ENCODE data around the gene DNAH6.

DNAH6 gene

DNA sequence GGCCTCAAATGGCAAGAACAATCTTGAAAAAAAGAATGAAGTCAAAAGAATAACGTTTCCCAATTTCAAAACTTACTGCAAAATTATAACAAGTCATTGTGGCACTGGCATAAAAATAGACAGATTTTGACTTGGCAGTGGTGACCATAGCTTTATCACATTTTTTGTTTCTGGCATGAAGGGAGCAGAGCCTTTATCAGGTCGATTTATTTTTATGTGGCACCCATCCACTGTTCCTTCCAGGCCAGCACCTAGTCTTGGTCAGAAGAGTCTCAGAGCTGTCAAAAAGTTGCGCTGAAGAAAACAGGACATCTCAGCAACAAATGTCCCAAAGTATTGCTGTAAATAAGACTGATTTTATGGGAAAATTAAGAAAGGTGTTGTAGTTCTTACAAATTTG is 272.2 kb downstream of the DNAH6 start:
- in situ Hi-C loops (cut with MboI; ENCODE audit: low sequenced_read_pairs), result no loop called here

DNA sequence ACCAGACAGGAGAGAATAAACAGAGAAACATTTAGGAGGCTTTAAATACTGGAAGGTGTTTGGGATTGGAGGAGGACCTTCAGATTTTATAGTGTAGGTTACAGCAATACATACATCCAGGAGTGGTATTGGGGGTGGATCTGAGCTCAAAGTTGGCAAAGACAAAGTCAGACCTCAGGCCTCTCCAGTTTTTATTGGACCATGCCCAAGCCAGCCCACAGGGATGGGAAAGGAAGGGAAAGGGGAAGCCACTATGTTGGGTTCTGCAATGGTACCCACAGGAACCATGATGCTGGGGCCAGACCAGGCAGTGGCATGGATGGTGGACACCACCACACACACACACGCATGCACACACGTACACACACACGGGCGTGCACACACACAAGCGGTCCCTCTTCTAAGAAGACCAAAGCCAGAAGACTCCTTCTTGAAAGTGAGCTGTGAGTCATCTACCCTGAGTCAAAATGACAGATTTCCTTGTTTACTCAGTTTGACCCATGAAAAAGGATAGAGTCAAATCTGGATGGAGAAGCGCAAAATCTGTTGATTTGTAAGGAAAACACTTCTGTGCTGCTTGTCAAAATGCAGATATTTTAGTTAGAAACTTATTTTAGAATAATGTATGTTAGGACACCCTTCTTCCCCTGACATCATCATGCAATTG is 276.7 kb downstream of the DNAH6 start:
- in situ Hi-C loops (cut with MboI; ENCODE audit: low sequenced_read_pairs), result no loop called here

DNA sequence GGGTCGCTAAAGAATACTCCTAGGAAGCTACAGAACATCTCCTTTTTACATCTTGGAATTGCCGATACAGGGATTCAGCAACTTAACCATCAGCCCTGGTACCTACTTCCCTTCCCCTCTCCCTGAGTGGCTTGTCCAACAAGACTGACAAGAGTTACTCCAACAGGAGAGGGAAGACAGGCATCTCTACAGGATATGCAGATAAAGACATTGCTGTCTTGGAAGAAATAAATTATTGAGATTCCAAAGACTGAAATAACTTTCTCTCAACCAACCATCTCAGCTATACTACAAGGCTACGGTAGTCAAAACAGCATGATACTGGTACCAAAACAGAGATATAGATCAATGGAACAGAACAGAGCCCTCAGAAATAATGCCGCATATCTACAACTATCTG is 277.3 kb downstream of the DNAH6 start:
- in situ Hi-C loops (cut with MboI; ENCODE audit: low sequenced_read_pairs), result no loop called here

DNA sequence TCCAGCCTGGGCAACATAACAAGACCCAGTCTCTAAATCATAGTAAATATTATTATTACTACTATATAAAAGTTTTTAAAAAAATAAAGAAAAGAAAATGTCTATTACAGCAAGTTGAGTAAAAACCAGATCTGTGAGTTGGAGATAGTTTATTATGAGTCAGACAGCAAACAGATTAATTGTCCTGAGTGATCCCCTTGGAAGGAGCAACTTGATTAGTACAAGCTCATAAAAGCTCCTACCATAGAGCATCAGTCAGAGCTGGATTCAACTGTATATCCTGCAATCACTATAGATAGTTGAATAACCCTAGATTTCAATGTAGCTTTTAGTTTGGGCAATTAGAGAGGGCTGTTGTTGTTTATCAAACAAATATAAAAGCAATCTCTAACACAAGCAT is 280.5 kb downstream of the DNAH6 start:
- in situ Hi-C loops (cut with MboI; ENCODE audit: low sequenced_read_pairs), result no loop called here

DNA sequence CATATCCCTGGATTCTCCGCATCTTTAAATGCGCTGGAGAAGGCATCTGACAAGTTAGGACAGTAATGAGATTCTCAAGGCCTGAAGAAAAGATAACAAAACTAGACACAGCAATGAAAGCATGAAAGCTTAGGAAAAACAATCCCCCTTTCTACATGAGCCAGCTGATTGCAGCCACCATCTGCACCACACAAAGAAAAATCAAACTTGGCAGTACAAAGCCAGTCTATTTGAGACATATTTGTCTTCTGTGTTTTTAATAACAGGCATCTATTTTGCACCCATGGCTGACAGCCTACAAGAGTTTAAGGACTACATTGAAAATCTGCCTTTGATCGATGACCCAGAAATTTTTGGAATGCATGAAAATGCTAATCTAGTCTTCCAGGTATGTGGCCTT is 281.0 kb downstream of the DNAH6 start:
- in situ Hi-C loops (cut with MboI; ENCODE audit: low sequenced_read_pairs), result no loop called here

DNA sequence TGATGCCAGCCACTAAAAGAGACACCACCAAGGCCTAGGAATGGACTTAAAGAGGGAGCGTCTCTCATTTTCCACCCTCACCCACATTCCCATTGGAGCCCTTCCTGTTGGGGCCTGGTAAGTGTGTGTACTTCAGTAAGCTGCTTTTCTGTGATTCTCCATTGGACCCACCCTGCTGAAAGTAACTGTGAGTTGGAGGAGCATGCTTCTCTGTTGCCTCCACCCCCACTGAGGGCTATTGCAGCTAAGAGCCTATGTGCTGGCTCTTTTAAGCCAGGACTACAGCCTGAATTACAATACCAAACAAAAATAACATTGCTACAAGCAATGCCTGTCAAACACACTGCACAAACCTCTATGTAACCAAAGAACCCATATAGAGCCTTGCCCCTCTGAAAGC is 283.5 kb downstream of the DNAH6 start:
- in situ Hi-C loops (cut with MboI; ENCODE audit: low sequenced_read_pairs), result no loop called here

DNA sequence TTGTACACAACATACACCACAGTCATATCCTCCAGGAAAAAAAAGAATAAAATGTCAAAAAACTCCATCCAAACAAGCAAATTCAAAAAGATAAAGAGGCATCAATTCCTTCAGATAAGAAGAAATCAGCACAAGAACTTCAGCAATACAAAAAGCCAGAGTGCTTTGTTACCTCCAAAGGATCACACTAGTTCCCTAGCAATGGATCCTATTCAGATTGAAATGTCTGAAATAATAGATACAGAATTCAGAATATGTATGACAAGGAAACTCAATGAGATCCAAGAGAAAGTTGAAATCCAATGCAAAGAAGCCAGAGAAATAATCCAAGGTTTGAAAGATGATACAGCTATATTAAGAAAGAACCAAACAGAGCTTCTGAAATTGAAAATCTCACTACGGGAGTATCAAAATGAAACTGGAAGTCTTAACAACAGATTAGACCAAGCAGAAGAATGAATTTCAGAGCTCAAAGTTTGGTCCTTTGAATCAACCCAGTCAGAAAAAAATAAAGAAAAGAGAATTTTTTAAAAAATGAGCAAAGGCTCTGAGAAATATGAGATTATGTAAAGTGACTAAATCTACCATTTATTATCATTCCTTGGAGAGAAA is 284.0 kb downstream of the DNAH6 start:
- in situ Hi-C loops (cut with MboI; ENCODE audit: low sequenced_read_pairs), result no loop called here

DNA sequence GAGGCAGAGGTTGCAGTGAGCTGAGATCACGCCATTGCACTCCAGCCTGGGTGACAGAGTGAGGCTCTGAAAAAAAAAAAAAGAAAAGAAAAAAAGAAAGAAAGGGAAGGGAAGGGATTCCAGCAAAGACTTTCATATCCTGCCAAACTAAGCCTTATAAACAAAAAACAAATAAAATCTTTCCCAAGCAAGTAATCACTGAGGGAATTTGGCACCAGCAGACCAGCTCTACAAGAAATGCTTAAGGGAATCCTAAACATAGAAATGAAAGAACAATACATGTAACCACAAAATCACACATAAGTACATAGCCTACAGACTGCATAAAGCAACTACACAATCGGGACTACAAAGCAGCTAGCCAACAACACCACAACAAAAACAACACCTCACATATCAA is 285.5 kb downstream of the DNAH6 start:
- in situ Hi-C loops (cut with MboI; ENCODE audit: low sequenced_read_pairs), result no loop called here

DNA sequence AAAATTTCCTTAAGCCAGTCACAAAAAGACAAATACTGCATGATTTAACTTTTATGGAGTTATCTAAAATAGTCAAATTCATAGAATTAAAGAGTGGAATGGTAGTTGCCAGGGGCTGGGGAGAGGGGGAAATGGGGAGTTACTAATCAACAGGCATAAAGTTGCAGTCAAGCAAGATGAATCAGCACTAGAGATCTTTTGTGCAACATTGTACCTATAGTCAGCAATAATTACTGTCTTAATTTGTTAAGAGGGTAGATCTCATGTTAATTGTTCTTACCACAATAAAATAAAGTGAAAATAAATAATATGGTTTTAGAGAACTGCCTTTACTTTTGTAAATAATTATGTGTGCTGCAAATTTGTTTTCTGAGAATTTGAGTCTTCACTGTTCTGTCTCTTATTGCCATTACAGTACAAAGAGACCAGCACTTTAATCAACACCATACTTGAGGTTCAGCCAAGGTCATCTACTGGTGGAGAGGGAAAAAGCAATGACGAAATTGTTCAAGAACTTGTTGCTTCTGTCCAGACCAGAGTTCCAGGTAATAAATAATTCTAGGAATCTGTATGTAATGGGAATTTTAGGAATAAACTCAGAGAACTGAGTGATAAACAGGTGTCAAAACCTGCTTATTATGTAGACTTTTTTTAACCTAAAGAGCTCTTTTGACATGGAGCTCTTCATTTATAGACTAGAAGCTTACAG is 289.1 kb downstream of the DNAH6 start:
- in situ Hi-C loops (cut with MboI; ENCODE audit: low sequenced_read_pairs), result no loop called here

DNA sequence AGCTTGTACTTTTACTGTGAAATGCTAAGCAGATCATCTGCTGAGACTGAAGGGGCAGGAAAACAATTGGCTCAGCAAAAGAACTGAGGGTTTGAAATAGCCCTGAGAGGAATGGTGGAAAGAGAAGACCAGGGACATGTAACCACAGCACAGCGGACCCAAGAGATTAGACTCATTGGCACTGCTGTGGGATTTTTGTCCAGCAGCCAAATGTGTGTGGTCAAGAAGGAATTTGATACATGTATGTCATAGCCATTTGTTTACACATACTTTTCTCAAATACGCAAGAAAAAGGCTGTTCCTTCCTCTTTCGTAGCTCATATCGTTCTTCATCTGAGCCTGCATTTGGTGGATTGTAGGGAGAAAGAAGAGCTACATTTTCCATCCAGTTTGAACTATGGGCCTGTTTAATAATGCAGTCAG is 290.8 kb downstream of the DNAH6 start:
- in situ Hi-C loops (cut with MboI; ENCODE audit: low sequenced_read_pairs), result no loop called here

DNA sequence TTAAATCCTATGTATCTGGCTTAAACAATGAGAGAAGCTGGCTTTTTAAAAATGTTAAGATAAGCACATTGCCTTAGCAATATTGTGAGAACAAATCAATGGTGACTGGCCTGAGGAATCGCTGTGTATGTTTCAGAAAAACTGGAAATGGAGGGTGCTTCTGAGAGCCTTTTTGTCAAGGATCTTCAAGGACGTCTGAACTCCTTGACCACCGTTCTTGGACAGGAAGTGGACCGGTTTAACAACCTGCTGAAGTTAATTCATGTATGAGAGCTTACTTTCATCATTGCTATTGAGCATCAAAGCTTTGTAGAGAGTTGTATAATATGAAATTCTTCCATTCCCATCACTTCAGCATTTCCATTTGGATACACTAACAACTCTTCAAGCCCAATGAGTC is 292.0 kb downstream of the DNAH6 start:
- in situ Hi-C loops (cut with MboI; ENCODE audit: low sequenced_read_pairs), result no loop called here

DNA sequence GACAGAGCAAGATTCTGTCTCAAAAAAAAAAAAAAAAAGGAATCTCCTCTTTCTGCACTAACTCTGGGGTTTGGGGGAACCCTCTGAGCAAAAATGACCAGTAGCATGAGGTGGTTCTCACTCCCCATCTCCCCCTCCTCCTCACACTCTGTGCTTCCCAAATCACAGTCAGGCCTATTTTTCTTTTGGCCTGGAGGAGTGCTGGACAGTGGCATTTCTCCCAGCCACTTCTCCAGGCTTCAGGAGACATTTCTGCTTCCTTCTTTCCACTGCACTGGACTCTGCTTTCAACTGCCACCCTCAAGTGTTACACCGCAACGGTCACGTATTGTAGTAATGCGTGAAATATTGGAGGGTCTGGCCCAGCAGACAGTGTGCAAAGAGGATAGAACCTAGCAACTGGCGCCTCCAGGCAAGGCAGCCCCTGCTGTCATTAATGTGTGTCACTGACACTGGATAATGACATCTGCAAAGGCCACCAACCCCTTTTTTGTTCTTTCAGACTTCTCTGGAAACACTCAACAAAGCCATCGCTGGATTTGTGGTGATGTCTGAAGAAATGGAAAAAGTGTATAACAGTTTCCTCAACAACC is 295.6 kb downstream of the DNAH6 start:
- in situ Hi-C loops (cut with MboI; ENCODE audit: low sequenced_read_pairs), result no loop called here

DNA sequence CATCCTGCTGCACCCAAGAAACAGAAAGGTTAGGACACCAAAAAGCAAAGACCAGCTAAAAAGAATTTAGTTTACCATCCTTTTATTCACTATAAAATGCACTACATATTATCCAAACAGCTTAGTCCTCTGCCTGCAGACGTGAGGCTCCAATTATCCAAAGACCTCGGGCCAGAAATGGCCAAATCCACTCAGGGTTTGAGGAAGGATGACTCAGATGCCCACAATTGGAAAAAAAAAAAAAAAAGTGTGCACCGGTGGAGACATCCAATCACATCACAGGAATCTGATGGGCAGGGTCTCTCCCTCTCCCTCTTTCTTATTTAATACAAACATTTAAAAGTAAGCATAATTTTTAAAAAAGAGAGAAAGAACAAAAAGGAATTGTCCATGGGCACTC is 298.8 kb downstream of the DNAH6 start:
- in situ Hi-C loops (cut with MboI; ENCODE audit: low sequenced_read_pairs), result no loop called here

DNA sequence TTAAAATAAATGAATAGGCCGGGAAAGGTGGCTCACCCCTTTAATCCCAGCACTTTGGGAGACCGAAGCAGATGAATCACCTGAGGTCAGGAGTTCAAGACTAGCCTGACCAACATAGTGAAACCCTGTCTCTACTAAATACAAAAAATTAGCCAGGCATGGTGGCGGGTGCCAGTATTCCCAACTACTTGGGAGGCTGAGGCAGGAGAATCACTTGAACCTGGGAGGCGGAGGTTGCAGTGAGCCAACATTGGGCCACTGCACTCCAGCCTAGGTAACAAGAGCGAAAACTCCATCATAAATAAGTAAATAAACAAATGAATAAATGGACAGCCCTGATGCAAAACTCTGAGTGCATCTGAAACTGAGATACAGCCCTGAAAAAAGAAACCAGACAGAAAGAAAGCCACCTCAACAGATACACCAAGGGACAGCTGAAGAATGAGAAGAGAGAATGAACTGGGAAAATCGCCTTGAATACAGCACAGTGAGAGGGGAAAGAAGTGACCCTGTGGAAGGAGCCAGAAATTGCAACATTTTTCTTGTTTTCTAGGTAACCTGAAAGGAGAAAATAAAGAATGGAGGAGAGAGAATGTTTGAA is 300.2 kb downstream of the DNAH6 start:
- in situ Hi-C loops (cut with MboI; ENCODE audit: low sequenced_read_pairs), result no loop called here

DNA sequence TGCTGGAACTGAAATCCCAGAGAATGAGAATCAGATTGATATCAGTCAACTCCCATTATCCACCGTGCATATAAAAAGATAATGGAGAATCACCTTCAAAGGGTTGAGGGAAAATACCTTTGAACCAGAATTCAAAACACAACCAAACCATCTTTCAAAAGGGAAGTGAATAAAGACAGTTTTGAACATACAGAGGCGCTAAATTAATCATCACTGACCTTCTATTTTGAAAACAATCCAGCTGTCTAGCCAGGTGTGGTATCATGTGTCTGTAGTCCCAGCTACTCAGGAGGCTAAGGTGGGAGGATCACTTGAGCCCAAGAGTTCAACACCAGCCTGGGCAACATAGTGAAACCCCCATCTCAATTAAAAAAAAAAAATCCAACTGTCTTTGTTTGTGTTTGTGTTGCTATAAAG is 300.9 kb downstream of the DNAH6 start:
- in situ Hi-C loops (cut with MboI; ENCODE audit: low sequenced_read_pairs), result no loop called here

DNA sequence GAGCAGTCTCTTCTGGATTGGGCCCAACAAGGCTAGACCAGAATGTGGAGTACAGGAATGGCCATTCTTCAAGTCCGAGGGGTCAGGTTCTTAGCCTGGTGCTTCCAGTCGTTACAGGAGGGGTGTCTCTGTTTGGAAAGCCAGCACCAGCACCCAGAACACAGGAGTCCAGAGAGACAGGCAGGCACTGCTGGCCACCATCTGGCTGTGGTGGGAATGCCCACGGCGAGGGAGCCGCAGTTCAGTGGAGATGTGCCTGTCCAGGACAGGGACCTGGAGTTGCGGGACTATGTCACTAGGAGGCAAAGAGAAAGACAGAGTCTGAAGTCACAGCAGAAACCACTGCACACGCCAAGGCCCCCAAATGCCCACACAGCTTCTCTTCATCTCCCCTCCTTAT is 305.5 kb downstream of the DNAH6 start:
- in situ Hi-C loops (cut with MboI; ENCODE audit: low sequenced_read_pairs), result no loop called here

DNA sequence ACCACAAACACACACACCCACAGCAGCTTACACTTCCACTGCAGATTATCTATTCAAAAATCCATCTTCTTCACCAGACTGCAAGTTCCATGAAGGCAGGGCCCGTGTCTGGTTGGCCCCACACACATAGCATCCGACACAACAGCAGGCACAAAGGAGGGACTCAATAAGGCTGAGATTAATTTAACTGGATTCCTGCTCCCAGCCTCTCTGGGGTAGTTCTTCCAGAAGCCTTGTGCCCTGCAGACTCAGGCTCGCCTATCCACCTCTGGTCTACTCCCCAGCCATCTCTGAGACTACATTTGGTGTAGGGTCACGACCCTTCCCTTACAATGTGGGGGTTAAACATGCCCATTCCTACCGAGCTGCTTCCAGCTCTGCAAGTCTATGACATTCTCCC is 306.9 kb downstream of the DNAH6 start:
- in situ Hi-C loops (cut with MboI; ENCODE audit: low sequenced_read_pairs), result no loop called here

DNA sequence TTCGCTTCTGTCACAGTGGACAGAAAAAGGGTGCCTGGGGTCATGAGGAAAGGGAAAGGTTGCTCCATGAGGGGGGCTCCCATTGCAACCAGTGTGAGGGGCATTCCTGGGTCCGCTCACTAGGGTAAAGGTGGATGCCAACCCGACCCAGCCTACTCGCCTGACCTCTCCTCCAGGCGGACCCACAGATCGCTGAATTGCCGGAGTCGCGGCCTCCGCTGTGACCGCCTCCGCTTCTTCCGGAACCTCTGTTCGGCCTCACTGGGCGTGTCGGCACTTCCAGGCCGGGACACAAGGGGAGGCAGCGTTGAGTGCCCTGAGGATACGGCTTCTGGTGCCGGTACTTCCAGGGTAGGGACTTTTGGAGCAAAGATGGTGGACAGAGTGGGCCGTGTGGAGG is 307.5 kb downstream of the DNAH6 start:
- in situ Hi-C loops (cut with MboI; ENCODE audit: low sequenced_read_pairs), result no loop called here

DNA sequence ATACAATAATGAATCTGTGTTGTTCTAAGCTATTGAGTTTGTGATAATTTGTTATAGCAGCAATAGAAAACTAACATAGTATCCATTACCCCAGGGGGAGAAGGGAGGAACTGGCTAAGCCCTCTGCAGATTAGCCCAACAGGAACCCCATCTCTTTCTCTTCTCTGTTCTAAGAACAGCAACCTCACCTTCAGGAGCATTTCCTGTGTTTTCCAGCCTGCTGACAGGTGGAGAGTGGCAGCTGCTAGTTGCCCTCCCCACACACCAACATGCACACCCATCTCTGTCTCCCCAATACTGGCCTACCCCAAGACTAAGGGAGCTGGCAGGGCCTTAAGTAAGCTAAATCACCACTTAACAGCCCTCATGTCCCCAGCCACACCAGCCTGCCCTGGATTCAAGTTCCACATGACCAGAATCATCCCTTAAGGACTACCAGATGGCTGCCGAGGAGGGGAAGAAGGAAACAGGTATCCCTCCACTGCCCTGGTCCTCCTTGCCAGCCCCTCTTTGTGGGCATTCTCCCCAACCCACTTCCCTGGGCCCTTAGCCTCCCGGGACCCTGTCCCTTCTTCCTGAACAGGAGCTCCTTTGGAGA is 311.8 kb downstream of the DNAH6 start:
- in situ Hi-C loops (cut with MboI; ENCODE audit: low sequenced_read_pairs), result no loop called here

DNA sequence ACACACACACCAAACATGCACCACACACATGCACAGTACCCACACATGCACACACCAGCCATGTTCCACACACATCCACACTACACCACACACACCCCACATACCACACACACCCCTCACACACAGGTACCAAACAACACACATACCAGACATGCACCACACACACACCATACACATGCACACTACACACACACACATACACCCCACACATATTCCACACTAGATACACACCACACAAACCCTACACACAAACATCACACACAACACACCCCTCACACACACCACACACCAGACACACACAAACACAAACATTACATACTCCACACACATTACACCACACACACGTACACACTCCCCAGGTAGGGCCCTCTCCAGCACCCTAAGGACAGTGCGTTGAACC is 313.4 kb downstream of the DNAH6 start:
- in situ Hi-C loops (cut with MboI; ENCODE audit: low sequenced_read_pairs), result no loop called here

DNA sequence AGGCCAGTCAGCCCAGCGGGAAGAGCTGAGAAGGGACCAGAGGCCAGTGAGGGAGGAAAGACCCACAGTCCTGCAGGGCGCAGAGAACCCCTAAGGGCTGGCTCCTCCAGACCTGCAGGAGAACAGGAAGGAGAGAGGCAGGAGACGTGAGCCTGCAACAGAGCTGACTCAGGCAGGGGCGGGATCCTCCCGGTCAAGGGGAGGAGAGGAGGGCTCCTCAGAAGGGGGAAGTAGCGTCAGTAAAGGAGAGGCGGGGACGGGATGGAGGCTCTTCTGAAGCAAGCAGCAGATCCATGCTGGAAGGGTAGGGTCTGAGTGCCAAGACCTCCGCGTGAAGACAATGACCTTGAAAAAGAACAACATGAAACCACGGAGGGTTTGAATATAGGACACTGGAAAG is 313.8 kb downstream of the DNAH6 start:
- in situ Hi-C loops (cut with MboI; ENCODE audit: low sequenced_read_pairs), result no loop called here
